ENCODE data around the gene RAPGEF6.

- TF ChIP-seq CTCF (IDR thresholded peaks at IDR 0.05) (no peak), POLR2A (IDR thresholded peaks at IDR 0.05) (no peak), POLR2AphosphoS5 (IDR thresholded peaks at IDR 0.05) (no peak)
Observed at GRCh38 chr5:131481569-131481968, 153.5 kb downstream of the RAPGEF6 start.
